GM23338 (cell line): Measurements from ENCODE around the gene CRAMP1. TPM values are rescaled to one million over a fixed set of nuclear protein-coding genes. Genes with fewer than 3 reads are reported as not detected.

Source experiments
- ATAC-seq: fragments of 200-7000 bp; cut with Tn5 transposase; 3 replicates; pipeline ENCODE4 v1.9.1; 2020
- DNase-seq: peaks from one replicate; pipeline ENCODE4 v3.0.0-alpha.2; 2015; ENCODE audit warnings: low spot score
- H2AFZ ChIP-seq: fragments of 200-600 bp; sonication (generic); 2 replicates; pipeline ENCODE4 v1.8.0; 2016; ENCODE audit warnings: antibody characterized with exemption, mild to moderate bottlenecking, moderate library complexity
- H3F3A ChIP-seq: fragments of 200-600 bp; sonication (generic); replicated peaks from 2 replicates; pipeline ENCODE4 v1.8.0; 2017; ENCODE audit warnings: antibody characterized with exemption, mixed run types, low read depth
- H3K27ac ChIP-seq: fragments of 200-600 bp; sonication (generic); 2 replicates; pipeline ENCODE4 v1.6.1; 2016; ENCODE audit warnings: low read depth
- H3K27me3 ChIP-seq: fragments of 200-600 bp; sonication (generic); 2 replicates; pipeline ENCODE4 v1.8.0; 2016; ENCODE audit warnings: mild to moderate bottlenecking, mixed run types, moderate library complexity; ENCODE audit not compliant: insufficient read depth
- H3K36me3 ChIP-seq: fragments of 200-600 bp; sonication (generic); 2 replicates; pipeline ENCODE4 v1.8.0; 2016; ENCODE audit warnings: mild to moderate bottlenecking; ENCODE audit not compliant: insufficient read depth
- H3K4me1 ChIP-seq: fragments of 200-600 bp; sonication (generic); 2 replicates; pipeline ENCODE4 v1.8.0; 2016; ENCODE audit warnings: mild to moderate bottlenecking, moderate library complexity; ENCODE audit not compliant: insufficient read depth
- H3K4me2 ChIP-seq: fragments of 200-600 bp; sonication (generic); 2 replicates; pipeline ENCODE4 v1.7.1; 2017; ENCODE audit warnings: mixed run types
- H3K4me3 ChIP-seq: fragments of 200-600 bp; sonication (generic); 2 replicates; pipeline ENCODE4 v1.6.1; 2016; ENCODE audit warnings: mixed run types
- H3K79me2 ChIP-seq: fragments of 200-600 bp; sonication (generic); replicated peaks from 2 replicates; pipeline ENCODE4 v1.8.0; 2017; ENCODE audit warnings: mild to moderate bottlenecking; ENCODE audit not compliant: insufficient read depth
- H3K9me2 ChIP-seq: fragments of 200-600 bp; sonication (generic); 2 replicates; pipeline ENCODE4 v1.8.0; 2017; ENCODE audit not compliant: insufficient read depth
- H4K20me1 ChIP-seq: fragments of 200-600 bp; sonication (generic); replicated peaks from 2 replicates; pipeline ENCODE4 v1.8.0; 2017; ENCODE audit warnings: mild to moderate bottlenecking; ENCODE audit not compliant: insufficient read depth
- H3K27ac Mint-ChIP-seq: 2 replicates; pipeline ENCODE4 v1.8.0; 2020; ENCODE audit warnings: inconsistent platforms, mild to moderate bottlenecking, moderate library complexity, mixed read lengths
- H3K27me3 Mint-ChIP-seq: 3 replicates; pipeline ENCODE4 v1.8.0; 2022; ENCODE audit warnings: low read depth, mild to moderate bottlenecking, moderate library complexity, mixed read lengths, inconsistent platforms; ENCODE audit not compliant: insufficient read depth, poor library complexity
- H3K36me3 Mint-ChIP-seq: 3 replicates; pipeline ENCODE4 v1.8.0; 2021; ENCODE audit warnings: low read depth, mild to moderate bottlenecking, inconsistent platforms, moderate library complexity, mixed read lengths
- H3K4me1 Mint-ChIP-seq: 3 replicates; pipeline ENCODE4 v1.8.0; 2020; ENCODE audit warnings: mild to moderate bottlenecking, inconsistent platforms, mixed read lengths
- H3K4me3 Mint-ChIP-seq: 3 replicates; pipeline ENCODE4 v1.8.0; 2021; ENCODE audit warnings: moderate library complexity, mild to moderate bottlenecking, inconsistent platforms, mixed read lengths
- H3K9me3 Mint-ChIP-seq: 3 replicates; pipeline ENCODE4 v1.8.0; 2020; ENCODE audit warnings: moderate library complexity, mild to moderate bottlenecking, inconsistent platforms, mixed read lengths
- CREB1 ChIP-seq: fragments of 250-450 bp; sonication (Bioruptor Pico); IDR thresholded peaks from 2 replicates; pipeline ENCODE4 v1.5.0; 2020; ENCODE audit warnings: low read depth, mild to moderate bottlenecking, moderate library complexity
- JUNB ChIP-seq: IDR thresholded peaks from one replicate; pipeline ENCODE4 v1.6.1; 2016; ENCODE audit warnings: antibody characterized with exemption; ENCODE audit not compliant: unreplicated experiment
- NANOG ChIP-seq: IDR thresholded peaks from 2 replicates; pipeline ENCODE4 v1.6.1; 2016; ENCODE audit warnings: antibody characterized with exemption, borderline replicate concordance
- POLR2AphosphoS5 ChIP-seq: IDR thresholded peaks from 2 replicates; pipeline ENCODE4 v1.6.1; 2016; ENCODE audit warnings: antibody characterized with exemption, low read depth
- REST ChIP-seq: IDR thresholded peaks from one replicate; pipeline ENCODE4 v1.6.1; 2018; ENCODE audit warnings: antibody characterized with exemption; ENCODE audit not compliant: unreplicated experiment
- STAT1 ChIP-seq: IDR thresholded peaks from one replicate; pipeline ENCODE4 v1.6.1; 2016; ENCODE audit warnings: antibody characterized with exemption; ENCODE audit not compliant: unreplicated experiment
- ZNF462 ChIP-seq: fragments of 250-450 bp; sonication (Bioruptor Pico); IDR thresholded peaks from 2 replicates; pipeline ENCODE4 v1.5.0; 2020; ENCODE audit warnings: mild to moderate bottlenecking, moderate library complexity
- polyA plus RNA-seq: library from polyadenylated mRNA; unstranded; fragments of >200 nt; fragmentation: Nextera tagmentation; extraction: Ambion mirVana; gene quantifications from 2 replicates; pipeline ENCODE4 v1.2.1, GENCODE V29; 2016
- total RNA-seq: library from RNA; depleted of rRNA; stranded (reverse); fragments of >200 nt; shearing (Covaris generic); gene quantifications from 2 replicates; pipeline ENCODE4 v1.2.3, GENCODE V29; 2014

Gene CRAMP1
- total and polyA plus RNA-seq, 2 experiments from 2014 or later = 3.4 to 16.7 TPM

GRCh38 chr16:1653023-1653422 is 40.9 kb downstream of the CRAMP1 start (continued):
- TF ChIP-seq ZNF462 (CRISPR knock-in tag) = no peak

- no peak overlapping the region for H3K27ac Mint-ChIP-seq
- no peak for ATAC-seq
- H3K36me3 ChIP-seq = peaks cover 3% of the 10 kb centered on the region; the same call in 1 of the 2 replicates
Measured at GRCh38 chr16:1654505-1655268, 42.5 kb downstream of the CRAMP1 start.

More at GRCh38 chr16:1654505-1655268, 42.5 kb downstream of the CRAMP1 start:
- Mint-ChIP-seq H3K4me3 (no peak overlapping the region), H3K4me1 (no peaks in the 10 kb centered on the region; the same call in 2 of the 3 replicates), H3K36me3 (peaks cover 45% of the 10 kb centered on the region), H3K27me3 (peaks cover 11% of the 10 kb centered on the region), H3K9me3 (no peaks in the 10 kb centered on the region; the same call in 1 of the 3 replicates)
- TF ChIP-seq JUNB = no peak
- TF ChIP-seq NANOG = no peak
- TF ChIP-seq STAT1 = no peak
- no peak for TF ChIP-seq POLR2AphosphoS5
- no peak for TF ChIP-seq REST
- no peak for TF ChIP-seq CREB1 (CRISPR knock-in tag)
- no peaks in the 10 kb centered on the region for H3K27me3 ChIP-seq
- DNase-seq = no peak
- no peaks in the 10 kb centered on the region for H3F3A ChIP-seq
- no peaks in the 10 kb centered on the region for H3K4me1 ChIP-seq
- no peak overlapping the region for H3K4me3 ChIP-seq
- H3K9me2 ChIP-seq = no peaks in the 10 kb centered on the region
- H3K4me2 ChIP-seq = no peak overlapping the region
- H3K79me2 ChIP-seq = peaks cover 4% of the 10 kb centered on the region; the same call in 1 of the 2 replicates
- no peak overlapping the region for H3K27ac ChIP-seq
- H2AFZ ChIP-seq = no peak overlapping the region
- peaks cover 10% of the 10 kb centered on the region for H4K20me1 ChIP-seq
